Left lung (tissue), 10 donors: Measurements from ENCODE around the gene ZNF101. TPM values are rescaled to one million over a fixed set of nuclear protein-coding genes. Genes with fewer than 3 reads are reported as not detected.

Experiments used
- ATAC-seq: fragments of 200-7000 bp; cut with Tn5 transposase; one replicate; pipeline ENCODE4 v1.9.1; 2020; ENCODE audit warnings: moderate library complexity
- DNase-seq, 4 donors: peaks; one replicate each; pipeline ENCODE4 v3.0.0-alpha.2; 2013 to 2020
- H3K27ac ChIP-seq, 2 donors: fragments of 200-600 bp; sonication (generic) in 1 of 2; one replicate each; pipeline versions ENCODE4 v1.5.0 to v1.8.0; 2020 to 2021
- H3K27me3 ChIP-seq, 2 donors: fragments of 200-600 bp; sonication (generic) in 1 of 2; one replicate each; pipeline versions ENCODE4 v1.5.0 to v1.8.0; 2020 to 2021
- H3K36me3 ChIP-seq, 2 donors: fragments of 200-600 bp; sonication (generic) in 1 of 2; one replicate each; pipeline versions ENCODE4 v1.5.0 to v1.8.0; 2020 to 2021
- H3K4me1 ChIP-seq, 2 donors: fragments of 200-600 bp; one replicate each; pipeline ENCODE4 v1.8.0; 2021
- H3K4me3 ChIP-seq, 2 donors: fragments of 200-600 bp; sonication (generic) in 1 of 2; one replicate each; pipeline versions ENCODE4 v1.5.0 to v1.8.0; 2020 to 2021; ENCODE audit warnings: mild to moderate bottlenecking in 1 of 2
- H3K9me3 ChIP-seq, 2 donors: fragments of 200-600 bp; sonication (generic) in 1 of 2; one replicate each; pipeline versions ENCODE4 v1.5.0 to v1.8.0; 2020 to 2021
- CTCF ChIP-seq, 2 donors: fragments of 200-600 bp; sonication (generic) in 1 of 2; IDR thresholded peaks; one replicate each; pipeline versions ENCODE4 v1.5.0 to v1.8.0; 2021; ENCODE audit warnings: antibody characterized with exemption in 2 of 2
- intact Hi-C, 2 donors: fragments of 100-400 bp; cut with DNase I; formaldehyde crosslinking; loops; one replicate each; pipeline versions ENCODE4 v1.11.2 to v1.14.2; 2022
- polyA plus RNA-seq, 6 donors: library from polyadenylated mRNA; unstranded; fragments of 120-200 nt; gene quantifications; one replicate each; pipeline ENCODE4 v1.2.1, GENCODE V29; 2013; ENCODE audit not compliant: insufficient read length in 6 of 6
- total RNA-seq, 2 donors: library from RNA; stranded (reverse); fragmentation: NEBNext Ultra II Directional; extraction: Animal tissue kit (Norgen Biotek cat#: 25700); gene quantifications; one replicate each; pipeline ENCODE4 v1.2.1, GENCODE V29; 2021
- donor health status: DM: no; HTN: yes; CAD: no.
- donor health status: DM: no; HTN: no; CAD: no.

The ZNF101 gene
- total and polyA plus RNA-seq, 8 donors = 9.7 to 17.5 (median 13.5) TPM

GRCh38 chr19:19642506-19643157 lies 26.0 kb upstream of the ZNF101 start:
- H3K4me3 ChIP-seq = peak overlapping the region; percentile 83 to 91
- no peak for TF ChIP-seq CTCF (IDR thresholded peaks at IDR 0.05)
- no peaks in the 10 kb centered on the region for H3K9me3 ChIP-seq
- no peak for DNase-seq
- peak; percentile 4 for ATAC-seq
- H3K27ac ChIP-seq = peak overlapping the region; percentile 79 to 92
- H3K36me3 ChIP-seq = peaks cover 0 to 76% of the 10 kb centered on the region in 2 donors
- peaks cover 0 to 35% of the 10 kb centered on the region in 2 donors for H3K4me1 ChIP-seq
- H3K27me3 ChIP-seq = no peaks in the 10 kb centered on the region
- intact Hi-C loops = no loop called here

- Histone ChIP-seq H3K9me3 (no peaks in the 10 kb centered on the region), H3K27ac (peak within 1 kb of the TSS; percentile 79 to 92), H3K36me3 (peaks cover 0 to 76% of the 10 kb centered on the region in 2 donors), H3K27me3 (no peaks in the 10 kb centered on the region), H3K4me1 (peaks cover 0 to 35% of the 10 kb centered on the region in 2 donors), H3K4me3 (peak within 1 kb of the TSS; percentile 83 to 91)
- ATAC-seq = peak; percentile 94
- DNase-seq = peak in 3 of 4 donors; percentile 74 to 96 (median 86)
- TF ChIP-seq CTCF (IDR thresholded peaks at IDR 0.05) = peak in 1 of 2 donors; percentile 80
- intact Hi-C loops = no loop called here
Measured at GRCh38 chr19:19643158-19644053, 25.2 kb upstream of the ZNF101 start, which contains the start of gene GMIP. Gene GMIP (minus strand): TSS chr19:19643657. CDS start chr19:19643529, 128 bp downstream.

- Histone ChIP-seq H3K4me1 (peaks cover 0 to 35% of the 10 kb centered on the region in 2 donors), H3K9me3 (no peaks in the 10 kb centered on the region), H3K27ac (peak overlapping the region; percentile 79 to 92), H3K36me3 (peaks cover 0 to 76% of the 10 kb centered on the region in 2 donors), H3K4me3 (peak overlapping the region; percentile 83 to 91), H3K27me3 (no peaks in the 10 kb centered on the region)
- DNase-seq (no peak), ATAC-seq (no peak)
- intact Hi-C loops = no loop called here
- TF ChIP-seq CTCF (IDR thresholded peaks at IDR 0.05) = peak; percentile 45 to 81
Measured at GRCh38 chr19:19644054-19644388, 24.6 kb upstream of the ZNF101 start.

- intact Hi-C loops = loop anchor here in 1 of 2 donors (5.0 kb wide), 1 partner anchor 113 kb away; no protein-coding TSS in a partner anchor
- H3K27me3 ChIP-seq = no peaks in the 10 kb centered on the region
- no peaks in the 10 kb centered on the region for H3K9me3 ChIP-seq
- no peak overlapping the region for H3K27ac ChIP-seq
- no peak overlapping the region for H3K4me3 ChIP-seq
- H3K4me1 ChIP-seq = peaks cover 0 to 26% of the 10 kb centered on the region in 2 donors
- H3K36me3 ChIP-seq = peaks cover 0 to 76% of the 10 kb centered on the region in 2 donors
- TF ChIP-seq CTCF (IDR thresholded peaks at IDR 0.05) = no peak
- peak in 1 of 4 donors; percentile 61 for DNase-seq
- ATAC-seq = no peak
Measured at GRCh38 chr19:19645233-19645870, 23.3 kb upstream of the ZNF101 start.
